ENCODE measurements around the gene FUZ.

DNA sequence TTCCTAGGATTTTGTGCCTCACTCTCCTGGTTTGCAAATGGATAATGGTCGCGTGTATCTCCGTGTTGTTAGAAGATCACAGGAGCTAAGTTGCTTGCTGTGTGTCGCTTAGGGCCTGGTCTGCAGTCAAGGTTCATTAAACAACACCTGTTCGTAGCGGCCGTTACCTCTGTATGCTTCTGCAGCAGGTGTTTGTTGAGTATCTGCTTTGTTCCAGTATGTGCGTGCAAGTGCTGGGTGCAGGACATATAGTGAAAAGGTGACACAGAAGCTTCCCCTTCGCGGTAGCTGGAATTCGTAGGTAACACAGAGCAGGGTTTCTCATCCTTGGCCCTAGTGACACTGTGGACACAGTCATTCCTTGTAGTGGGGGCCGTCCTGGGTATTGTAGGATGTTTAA lies 10.4 kb upstream of the FUZ start:
- no peak for TF ChIP-seq EZH2 (IDR thresholded peaks at IDR 0.05)
- TF ChIP-seq POLR2AphosphoS5 (IDR thresholded peaks at IDR 0.05; ENCODE audit: borderline replicate concordance, low read depth, low read length), result no peak
